Fibroblast of skin of left biceps (primary cell): ENCODE results near the gene UQCRH.
"Not testable (repeated sequence)": the region's sequence is repeated elsewhere in the genome, so short reads cannot be mapped to it uniquely, and the experiment has no call there.

Experiments used
- DNase-seq, 2 experiments: peaks; one replicate each; pipeline ENCODE4 v3.0.0-alpha.2; 2013; ENCODE audit warnings: low read depth in 2 of 2

The UQCRH gene

GRCh38 chr1:46333300-46334029, 30.0 kb downstream of the UQCRH start:
- DNase-seq, result no peak

DNA sequence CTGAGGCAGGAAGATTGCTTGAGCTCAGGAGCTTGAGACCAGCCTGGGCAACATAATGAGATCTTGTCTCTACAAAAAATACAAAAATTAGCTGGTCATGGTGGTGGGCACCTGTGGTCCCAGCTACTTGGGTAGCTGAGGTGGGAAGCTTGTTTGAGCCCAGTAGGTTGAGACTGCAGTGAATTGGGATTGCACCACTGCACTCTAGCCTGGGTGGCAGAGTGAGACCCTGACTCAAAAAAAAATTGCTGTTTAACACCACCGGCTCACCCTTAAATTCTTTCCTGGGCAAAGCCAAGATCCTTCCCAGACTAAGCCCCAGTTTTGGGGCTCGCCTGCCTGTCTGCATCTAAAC, 30.5 kb downstream of the UQCRH start:
- no peak for DNase-seq

GRCh38 chr1:46335081-46335480, 31.6 kb downstream of the UQCRH start:
- DNase-seq, result no peak

- not testable (repeated sequence) for DNase-seq
Observed at GRCh38 chr1:46337409-46337808, 33.9 kb downstream of the UQCRH start.

DNA sequence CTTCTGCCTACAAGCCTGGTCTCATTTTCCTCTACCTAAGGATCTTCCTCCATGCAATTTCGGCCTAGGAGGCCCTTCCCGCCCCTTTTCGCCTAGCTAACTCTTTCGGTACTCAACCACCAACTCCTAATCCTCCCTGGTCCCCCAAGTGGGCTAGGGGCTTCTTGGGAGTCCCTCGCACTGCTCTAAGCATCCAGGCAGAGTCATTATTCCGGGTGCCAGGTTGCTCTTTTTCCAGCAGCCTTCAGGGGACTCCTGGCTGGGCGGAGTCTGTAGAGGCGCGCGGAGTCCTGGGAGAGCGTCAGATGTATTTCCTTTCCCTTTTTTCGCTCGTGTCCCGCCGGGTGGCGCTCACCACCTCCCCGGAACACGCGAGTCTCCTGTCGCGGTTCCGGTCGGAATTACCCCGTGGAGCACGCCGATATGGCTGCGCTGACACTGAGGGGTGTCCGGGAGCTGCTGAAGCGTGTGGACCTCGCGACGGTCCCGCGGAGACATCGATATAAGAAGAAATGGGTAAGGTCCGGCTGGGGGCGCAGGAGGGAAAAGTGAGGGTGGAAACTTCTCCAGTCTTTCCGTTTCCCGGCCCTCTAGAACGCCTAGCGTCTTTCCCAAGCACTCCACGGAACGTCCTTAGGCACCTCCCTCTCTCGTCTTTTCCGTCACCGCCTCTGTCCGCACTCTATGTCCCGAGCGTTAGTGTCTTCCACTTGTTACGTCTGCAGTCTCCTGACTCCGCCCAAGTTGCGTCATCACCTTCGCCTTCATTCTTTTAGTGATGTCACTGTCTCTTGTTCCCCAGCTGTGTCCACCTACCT, 37.1 kb downstream of the UQCRH start, which contains the start of gene NSUN4:
Gene NSUN4, plus strand, starts transcription at position 404 of the 818 bp plus-strand sequence. Its CDS starts 20 bp downstream, at position 424.
- peak; percentile 80 to 85 for DNase-seq

- no peak for DNase-seq
Observed at GRCh38 chr1:46341222-46342083, 38.0 kb downstream of the UQCRH start.

DNA sequence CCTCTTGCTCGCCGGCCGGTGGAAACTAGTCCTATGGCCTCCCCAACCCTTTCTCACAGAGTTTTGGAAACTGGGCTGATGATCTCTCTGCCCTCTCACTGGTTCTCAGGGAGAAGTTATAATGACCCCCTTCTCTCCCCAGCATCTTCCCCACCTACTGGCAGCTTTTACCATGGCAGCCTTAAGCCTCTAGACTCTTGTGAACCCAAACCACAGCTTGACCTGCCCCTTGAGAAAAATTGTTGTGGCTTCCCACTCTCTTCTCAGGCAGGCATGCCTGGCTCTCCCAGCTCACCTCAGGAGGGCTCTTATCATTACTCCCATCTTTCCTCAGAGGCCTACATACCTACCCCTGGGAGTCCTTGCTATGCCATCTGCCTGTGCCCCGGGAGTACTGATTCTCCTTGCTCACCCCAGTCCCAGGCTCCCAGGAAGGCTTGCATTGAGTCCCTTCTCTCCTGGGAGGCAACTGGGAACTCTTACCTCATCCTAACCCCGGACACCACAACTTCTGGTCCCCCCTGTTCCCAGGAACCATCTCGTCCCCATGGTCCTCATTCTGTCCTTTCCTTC, 38.7 kb downstream of the UQCRH start:
- no peak for DNase-seq

DNA sequence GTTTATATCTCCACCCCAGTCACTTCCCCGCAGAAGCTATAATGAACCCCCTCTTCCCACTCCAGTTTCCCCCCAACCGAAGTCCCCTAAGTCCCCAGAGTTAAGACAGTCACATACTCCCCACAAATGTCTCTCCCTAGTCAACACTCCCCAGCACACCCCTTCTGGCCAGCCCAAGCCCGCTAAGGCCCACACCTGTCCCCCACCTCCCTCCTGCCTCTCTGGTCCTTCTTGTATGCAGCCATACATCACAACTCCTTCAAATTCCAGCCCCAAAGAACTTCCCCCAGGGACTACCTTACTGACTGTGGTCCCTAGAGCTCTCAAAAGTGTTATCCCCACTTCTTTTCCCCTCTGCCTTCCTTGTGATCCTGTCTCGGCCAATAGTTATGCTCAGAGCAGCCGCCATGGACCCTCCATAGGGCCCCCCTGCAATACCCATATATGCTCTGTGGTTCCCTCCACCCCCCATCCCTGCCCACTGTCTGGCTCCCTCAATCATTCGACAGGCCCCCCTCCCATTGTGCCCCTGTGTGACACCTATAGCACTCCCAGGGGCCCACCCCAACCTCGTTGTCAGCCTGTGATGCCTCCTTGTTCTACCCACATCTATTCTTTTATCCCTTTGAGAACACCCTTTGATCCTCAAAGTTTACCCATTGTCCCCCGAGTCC, 39.3 kb downstream of the UQCRH start:
- no peak for DNase-seq

DNA sequence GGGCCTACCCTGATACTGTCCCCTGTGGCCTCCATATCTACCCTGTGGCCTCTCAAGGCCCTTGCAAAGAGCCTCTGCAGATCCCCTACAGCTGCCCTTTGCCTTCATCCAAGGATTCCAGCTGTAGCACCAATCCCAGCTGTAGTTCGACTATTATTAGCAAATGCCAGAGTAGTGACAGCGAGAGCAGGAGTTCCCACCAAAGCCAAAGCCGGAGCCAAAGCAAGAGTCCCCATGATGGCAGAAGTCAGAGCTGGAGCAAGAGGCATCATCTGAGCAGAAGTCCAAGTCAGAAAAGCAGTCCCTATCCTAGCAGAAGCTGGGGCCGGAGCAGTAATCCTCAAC, 39.8 kb downstream of the UQCRH start:
- DNase-seq, result no peak

GRCh38 chr1:46343705-46344104, 40.2 kb downstream of the UQCRH start:
- no peak for DNase-seq

DNA sequence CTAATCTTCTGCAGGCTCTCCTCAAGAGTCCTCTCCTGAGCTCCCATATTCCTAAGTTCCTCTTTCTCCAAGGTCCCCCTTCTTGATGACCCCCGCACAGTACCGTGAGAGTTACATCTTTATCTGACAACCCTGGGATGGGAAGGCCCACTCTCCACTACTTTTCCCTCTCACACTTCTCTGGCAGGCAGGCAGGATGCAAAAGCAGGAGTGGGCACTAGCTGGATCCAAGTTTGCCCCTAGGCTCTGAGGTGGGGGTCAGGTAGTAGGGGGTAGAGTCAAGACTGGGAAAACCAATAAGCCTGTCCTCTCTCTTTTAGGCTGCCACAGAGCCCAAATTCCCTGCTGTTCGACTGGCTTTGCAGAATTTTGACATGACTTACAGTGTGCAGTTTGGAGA, 41.0 kb downstream of the UQCRH start:
- no peak for DNase-seq

- DNase-seq, result no peak
Observed at GRCh38 chr1:46345281-46345680, 41.8 kb downstream of the UQCRH start.

DNA sequence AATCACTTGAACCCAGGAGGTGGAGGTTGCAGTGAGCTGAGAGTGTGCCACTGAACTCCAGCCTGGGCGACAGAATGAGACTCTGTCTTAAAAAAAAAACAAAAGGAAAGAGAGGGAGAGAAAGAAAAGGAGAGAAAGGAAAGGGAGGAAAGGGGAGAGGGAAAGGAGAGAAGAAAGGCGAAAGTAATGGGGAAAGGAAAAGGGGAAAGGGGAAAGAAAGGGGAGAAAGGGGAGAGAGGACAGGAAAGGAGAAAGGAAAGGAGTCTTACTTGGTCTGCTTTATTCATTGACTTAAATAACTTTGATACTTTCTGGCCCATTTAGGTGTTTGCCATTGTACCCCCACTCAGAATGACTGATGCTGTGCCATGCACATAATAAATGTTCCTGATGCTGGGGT, 48.9 kb downstream of the UQCRH start:
- no peak for DNase-seq

DNA sequence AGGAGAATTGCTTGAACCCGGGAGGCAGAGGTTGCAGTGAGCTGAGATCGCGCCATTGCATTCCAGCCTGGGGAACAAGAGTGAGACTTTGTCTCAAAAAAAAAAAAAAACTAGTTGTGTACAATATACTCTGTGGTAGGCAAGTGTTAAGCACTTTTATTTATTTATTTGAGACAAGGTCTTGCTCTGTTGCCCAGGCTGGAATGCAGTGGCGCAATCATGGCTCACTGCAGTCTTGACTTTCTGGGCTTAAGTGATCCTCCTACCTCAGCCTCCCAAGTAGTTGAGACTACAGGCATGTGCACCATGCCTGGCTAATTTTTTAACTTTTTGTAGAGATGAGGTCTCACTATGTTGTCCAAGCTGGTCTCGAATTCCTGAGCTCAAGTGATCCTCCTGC, 52.4 kb downstream of the UQCRH start:
- not testable (repeated sequence) for DNase-seq

DNA sequence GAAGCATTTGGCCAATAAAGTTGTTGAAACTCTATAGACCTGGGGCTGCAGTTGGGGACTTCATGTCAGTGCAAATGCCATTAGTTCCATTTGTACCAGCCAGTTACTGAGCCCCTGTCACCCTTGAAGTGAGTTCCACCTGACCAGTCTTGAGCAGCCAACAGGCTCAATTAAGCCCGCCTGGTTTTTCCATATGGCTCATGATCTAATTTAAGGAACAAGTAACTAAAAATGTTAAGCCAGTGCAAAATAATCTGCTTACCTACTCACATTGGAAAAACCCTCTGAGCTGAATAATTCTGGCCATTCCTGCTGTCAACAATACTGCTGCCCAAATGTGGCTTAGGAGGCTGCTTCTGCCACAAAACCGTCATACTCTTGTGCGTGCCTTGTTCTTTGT, 58.7 kb downstream of the UQCRH start:
- DNase-seq, result no peak

DNA sequence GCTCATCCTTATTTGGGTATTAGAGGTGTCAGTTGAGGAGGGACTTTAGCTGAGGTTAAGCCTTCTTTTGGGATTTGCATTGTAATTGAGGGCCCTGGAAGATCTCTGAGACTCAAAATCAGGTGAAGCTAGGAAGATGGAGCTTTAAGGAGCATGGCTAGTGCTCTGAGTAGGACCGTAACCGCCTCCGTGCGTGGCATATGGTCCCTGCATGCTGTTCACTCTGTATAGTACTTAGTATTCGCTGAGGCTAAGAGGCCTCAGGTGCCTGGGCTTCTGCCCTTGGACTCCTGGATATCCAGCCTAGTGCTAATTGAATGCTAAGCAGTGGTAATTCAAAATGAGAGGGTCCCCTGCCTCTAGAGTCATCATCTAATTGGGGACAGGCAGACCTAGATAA, 59.6 kb downstream of the UQCRH start:
- DNase-seq, result no peak

DNA sequence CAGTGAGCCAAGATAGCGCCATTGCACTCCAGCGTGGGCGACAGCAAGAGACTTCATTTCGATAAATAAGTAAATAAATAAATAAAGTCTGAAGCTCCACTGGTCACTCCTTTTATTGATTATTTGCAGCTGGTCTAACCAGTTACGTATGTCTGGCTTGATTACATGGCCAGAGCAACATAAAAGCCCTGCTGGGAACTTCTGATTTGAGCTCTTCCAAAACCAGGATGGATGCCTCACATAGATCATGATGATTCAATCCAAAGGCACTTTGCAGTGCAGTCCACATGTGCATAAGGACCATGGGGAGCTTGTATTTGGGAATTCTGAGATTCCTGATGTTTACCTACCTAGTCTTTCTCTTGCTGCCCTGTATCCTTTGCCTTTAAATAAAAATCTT, 61.1 kb downstream of the UQCRH start:
- DNase-seq, result peak in 1 of 2 experiments; percentile 13

GRCh38 chr1:46365796-46366195, 62.3 kb downstream of the UQCRH start:
- DNase-seq, result not testable (repeated sequence)
